Fibroblast of lung (primary cell): Measurements from ENCODE around the gene ERFE. TPM values are rescaled to one million over a fixed set of nuclear protein-coding genes. Genes with fewer than 3 reads are reported as not detected.

Source experiments
- DNase-seq, 2 donors: peaks; one replicate each; pipeline versions ENCODE4 v3.0.0 to v3.0.0-alpha.2; 2010; ENCODE audit warnings: low read depth in 2 of 2
- H2AFZ ChIP-seq: 2 replicates; pipeline ENCODE4 v1.5.1; 2012; ENCODE audit warnings: low read length, control low read depth, inconsistent platforms
- H3K27ac ChIP-seq: 2 replicates; pipeline ENCODE4 v1.5.1; 2011; ENCODE audit warnings: low read length, control low read depth; ENCODE audit not compliant: insufficient read depth
- H3K27me3 ChIP-seq: 2 replicates; pipeline ENCODE4 v1.5.1; 2011; ENCODE audit warnings: mild to moderate bottlenecking, low read length; ENCODE audit not compliant: control insufficient read depth, insufficient read depth
- H3K36me3 ChIP-seq: 2 replicates; pipeline ENCODE4 v1.5.1; 2011; ENCODE audit warnings: low read length; ENCODE audit not compliant: control insufficient read depth, insufficient read depth
- H3K4me1 ChIP-seq: 2 replicates; pipeline ENCODE4 v1.5.1; 2011; ENCODE audit warnings: low read length; ENCODE audit not compliant: control insufficient read depth, insufficient read depth; ENCODE audit errors: extremely low read depth
- H3K4me2 ChIP-seq: 2 replicates; pipeline ENCODE4 v1.5.1; 2011; ENCODE audit warnings: low read length, control low read depth; ENCODE audit not compliant: insufficient read depth; ENCODE audit errors: extremely low read depth
- H3K4me3 ChIP-seq, 4 experiments: fragments of 200-600 bp in 1 of 4; sonication (generic) in 1 of 4; replicated peaks in 1 of 4; 2 replicates each; pipeline ENCODE4 v1.5.1; 2011 to 2016; ENCODE audit warnings: low read length in 4 of 4, low read depth in 3 of 4, mild to moderate bottlenecking in 3 of 4, control low read depth in 2 of 4, inconsistent platforms in 1 of 4, mixed read lengths in 1 of 4; ENCODE audit not compliant: insufficient read depth in 1 of 4; ENCODE audit errors: control extremely low read depth in 1 of 4
- H3K79me2 ChIP-seq: 2 replicates; pipeline ENCODE4 v1.5.1; 2012; ENCODE audit warnings: mild to moderate bottlenecking, low read length, inconsistent platforms; ENCODE audit not compliant: control insufficient read depth, insufficient read depth
- H3K9ac ChIP-seq: 2 replicates; pipeline ENCODE4 v1.5.1; 2011; ENCODE audit warnings: mild to moderate bottlenecking, low read length, control low read depth; ENCODE audit not compliant: insufficient read depth
- H3K9me3 ChIP-seq: 2 replicates; pipeline ENCODE4 v1.5.1; 2012; ENCODE audit warnings: low read depth, low read length; ENCODE audit not compliant: control insufficient read depth, insufficient read depth
- H4K20me1 ChIP-seq: 2 replicates; pipeline ENCODE4 v1.5.1; 2011; ENCODE audit warnings: low read length; ENCODE audit not compliant: control insufficient read depth, insufficient read depth; ENCODE audit errors: extremely low read depth
- EZH2 ChIP-seq: IDR thresholded peaks from 2 replicates; pipeline ENCODE4 v1.5.1; 2012; ENCODE audit warnings: low read length, control low read depth, mild to moderate bottlenecking; ENCODE audit errors: missing control alignments
- polyA plus RNA-seq, 2 donors: library from polyadenylated mRNA; depleted of rRNA in 1 of 2; stranded (reverse) in 1 of 2; unstranded in 1 of 2; fragments of >200 nt; gene quantifications; 2 replicates each; pipeline ENCODE4 v1.2.1, GENCODE V29; 2011 to 2012; ENCODE audit warnings: missing spikeins in 1 of 2
- total RNA-seq: library from RNA; depleted of rRNA; stranded (reverse); fragments of >200 nt; gene quantifications from 2 replicates; pipeline ENCODE4 v1.2.1, GENCODE V29; 2014
- TF ChIP-seq, protein P1 (sequence below), 2 donors: IDR thresholded peaks in 1 of 2; conservative IDR thresholded peaks in 1 of 2; 1 replicate in 1 of 2; 2 replicates in 1 of 2; pipeline ENCODE4 v1.5.1; 2011 to 2012; ENCODE audit warnings: low read length in 2 of 2, control low read depth in 1 of 2, inconsistent platforms in 1 of 2, low read depth in 1 of 2, mild to moderate bottlenecking in 1 of 2

The ERFE gene
- total and polyA plus RNA-seq, 2 donors (not counting 1 experiment from before 2014, with no cell fraction given), result 1.5 to 8.3 TPM

DNA sequence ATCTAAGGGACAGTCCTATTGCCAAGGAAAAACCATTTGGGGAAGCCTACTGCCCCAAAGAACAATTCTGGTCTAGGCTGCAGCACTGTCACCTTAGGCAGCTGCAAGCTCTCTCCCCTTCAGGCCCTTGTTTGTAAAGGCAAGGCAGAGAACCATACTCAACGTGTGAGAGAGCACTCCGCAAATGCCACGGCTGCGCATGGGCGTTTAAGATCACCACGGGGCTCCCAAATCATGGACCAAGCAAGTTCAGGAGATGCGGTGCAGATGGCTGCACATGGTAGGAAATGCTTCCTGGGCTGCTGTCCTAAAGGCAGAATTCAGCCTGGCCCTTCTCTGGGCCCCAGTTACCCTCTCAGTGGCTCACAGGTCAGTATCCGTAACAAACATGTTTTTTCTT is 15.5 kb downstream of the ERFE start:
- DNase-seq, result no peak
- Histone ChIP-seq H3K27ac (no peak overlapping the region), H2AFZ (no peak overlapping the region), H3K36me3 (peaks cover 27% of the 10 kb centered on the region), H3K79me2 (no peaks in the 10 kb centered on the region), H3K4me2 (no peak overlapping the region), H4K20me1 (no peaks in the 10 kb centered on the region), H3K4me3 (no peak overlapping the region), H3K27me3 (no peaks in the 10 kb centered on the region), H3K4me1 (peaks cover 10% of the 10 kb centered on the region), H3K9ac (no peak overlapping the region), H3K9me3 (no peaks in the 10 kb centered on the region)
- no peak for TF ChIP-seq EZH2
- TF ChIP-seq, protein P1, sequence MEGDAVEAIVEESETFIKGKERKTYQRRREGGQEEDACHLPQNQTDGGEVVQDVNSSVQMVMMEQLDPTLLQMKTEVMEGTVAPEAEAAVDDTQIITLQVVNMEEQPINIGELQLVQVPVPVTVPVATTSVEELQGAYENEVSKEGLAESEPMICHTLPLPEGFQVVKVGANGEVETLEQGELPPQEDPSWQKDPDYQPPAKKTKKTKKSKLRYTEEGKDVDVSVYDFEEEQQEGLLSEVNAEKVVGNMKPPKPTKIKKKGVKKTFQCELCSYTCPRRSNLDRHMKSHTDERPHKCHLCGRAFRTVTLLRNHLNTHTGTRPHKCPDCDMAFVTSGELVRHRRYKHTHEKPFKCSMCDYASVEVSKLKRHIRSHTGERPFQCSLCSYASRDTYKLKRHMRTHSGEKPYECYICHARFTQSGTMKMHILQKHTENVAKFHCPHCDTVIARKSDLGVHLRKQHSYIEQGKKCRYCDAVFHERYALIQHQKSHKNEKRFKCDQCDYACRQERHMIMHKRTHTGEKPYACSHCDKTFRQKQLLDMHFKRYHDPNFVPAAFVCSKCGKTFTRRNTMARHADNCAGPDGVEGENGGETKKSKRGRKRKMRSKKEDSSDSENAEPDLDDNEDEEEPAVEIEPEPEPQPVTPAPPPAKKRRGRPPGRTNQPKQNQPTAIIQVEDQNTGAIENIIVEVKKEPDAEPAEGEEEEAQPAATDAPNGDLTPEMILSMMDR (conservative IDR thresholded peaks at IDR 0.05 in 1 of 2, IDR thresholded peaks at IDR 0.05 in 1 of 2; ENCODE audit: low read depth in 1 of 2, low read length in 2 of 2), result no peak

DNA sequence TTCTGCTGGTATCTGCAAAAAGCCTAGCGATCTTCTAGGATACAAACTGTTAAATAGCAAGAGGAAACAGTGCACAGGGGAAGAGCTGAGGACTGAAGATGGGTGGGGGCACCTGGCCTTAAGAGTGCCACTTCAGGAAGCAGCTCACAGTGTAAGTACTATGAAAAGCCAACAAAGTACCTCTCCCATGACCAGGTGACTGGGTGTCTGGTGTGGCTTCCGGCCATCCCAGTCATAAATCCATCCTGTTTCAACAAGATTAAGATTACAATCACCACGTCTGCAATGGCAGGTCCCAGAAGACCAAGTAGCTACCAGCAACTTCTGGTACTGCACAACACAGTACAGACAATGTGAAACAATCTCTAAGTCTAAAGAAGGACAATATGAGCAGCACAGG is 15.9 kb downstream of the ERFE start:
- H3K27ac ChIP-seq, result no peak overlapping the region
- no peaks in the 10 kb centered on the region for H3K9me3 ChIP-seq
- no peak overlapping the region for H3K9ac ChIP-seq
- no peak for DNase-seq
- no peaks in the 10 kb centered on the region for H3K27me3 ChIP-seq
- TF ChIP-seq, protein P1 (conservative IDR thresholded peaks at IDR 0.05 in 1 of 2, IDR thresholded peaks at IDR 0.05 in 1 of 2; ENCODE audit: low read depth in 1 of 2, low read length in 2 of 2), result no peak
- no peak for TF ChIP-seq EZH2
- H3K4me2 ChIP-seq, result no peak overlapping the region
- H3K4me1 ChIP-seq, result peaks cover 10% of the 10 kb centered on the region
- no peak overlapping the region for H3K4me3 ChIP-seq
- no peaks in the 10 kb centered on the region for H4K20me1 ChIP-seq
- H3K79me2 ChIP-seq, result no peaks in the 10 kb centered on the region
- H3K36me3 ChIP-seq, result peaks cover 30% of the 10 kb centered on the region
- no peak overlapping the region for H2AFZ ChIP-seq

DNA sequence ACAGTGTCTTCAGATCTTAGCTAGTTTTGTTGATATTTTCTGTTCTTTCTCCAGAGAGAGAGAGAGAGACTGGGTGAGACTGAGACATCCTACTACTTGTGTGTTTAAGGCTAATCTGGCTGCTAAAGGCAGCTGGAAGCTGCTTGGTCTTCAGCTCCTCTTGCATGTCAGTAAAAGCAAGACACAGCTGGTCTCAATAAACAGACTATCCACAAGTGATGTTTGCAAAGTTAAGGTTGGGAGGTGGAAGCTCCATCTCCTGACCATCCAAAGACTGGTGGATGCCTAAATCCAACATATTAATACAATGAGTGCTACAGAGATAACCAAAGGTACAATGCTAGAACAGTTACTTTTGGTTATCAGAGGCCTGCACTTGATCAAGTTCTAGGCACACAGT is 17.8 kb downstream of the ERFE start:
- no peak overlapping the region for H2AFZ ChIP-seq
- no peaks in the 10 kb centered on the region for H3K27me3 ChIP-seq
- H3K4me1 ChIP-seq, result no peaks in the 10 kb centered on the region
- no peak overlapping the region for H3K9ac ChIP-seq
- DNase-seq, result peak in 1 of 2 donors; percentile 80
- H3K27ac ChIP-seq, result no peak overlapping the region
- no peak for TF ChIP-seq EZH2
- TF ChIP-seq, protein P1 (conservative IDR thresholded peaks at IDR 0.05 in 1 of 2, IDR thresholded peaks at IDR 0.05 in 1 of 2; ENCODE audit: low read depth in 1 of 2, low read length in 2 of 2), result no peak
- no peaks in the 10 kb centered on the region for H3K79me2 ChIP-seq
- H3K4me2 ChIP-seq, result no peak overlapping the region
- no peak overlapping the region for H3K4me3 ChIP-seq
- no peaks in the 10 kb centered on the region for H4K20me1 ChIP-seq
- H3K9me3 ChIP-seq, result no peaks in the 10 kb centered on the region
- peaks cover 33% of the 10 kb centered on the region for H3K36me3 ChIP-seq
